NCI-H2107 (cell line): Measurements from ENCODE around the gene PICALM.
"Not testable (repeated sequence)": the region's sequence is repeated elsewhere in the genome, so short reads cannot be mapped to it uniquely, and the experiment has no call there.

Source experiments
- DNase-seq: peaks from one replicate; lab custom pipeline; 2025; lab: John Stamatoyannopoulos, UW

The PICALM gene

GRCh38 chr11:86068951-86069407 is at the start of gene PICALM:
Gene PICALM, minus strand, starts transcription at chr11:86069084. Its CDS starts 304 bp downstream, at chr11:86068780.
- DNase-seq: peak; percentile 92

- no peak for DNase-seq
Observed at GRCh38 chr11:86118253-86118652, 49.4 kb upstream of the PICALM start.

- no peak for DNase-seq
Observed at GRCh38 chr11:86117712-86118063, 48.8 kb upstream of the PICALM start.

- no peak for DNase-seq
Observed at GRCh38 chr11:86117001-86117711, 48.3 kb upstream of the PICALM start.

- no peak for DNase-seq
Observed at GRCh38 chr11:86116386-86116726, 47.5 kb upstream of the PICALM start.

GRCh38 chr11:86115542-86116385 is 46.9 kb upstream of the PICALM start:
- no peak for DNase-seq

GRCh38 chr11:86108890-86109638 is 40.2 kb upstream of the PICALM start:
- DNase-seq: no peak

- DNase-seq: no peak
Observed at GRCh38 chr11:86108191-86108590, 39.3 kb upstream of the PICALM start.

- no peak for DNase-seq
Observed at GRCh38 chr11:86106916-86107315, 38.0 kb upstream of the PICALM start.

GRCh38 chr11:86106031-86106430 is 37.1 kb upstream of the PICALM start:
- DNase-seq: not testable (repeated sequence)

GRCh38 chr11:86105601-86106000 is 36.7 kb upstream of the PICALM start:
- DNase-seq: not testable (repeated sequence)

GRCh38 chr11:86103808-86104207 is 34.9 kb upstream of the PICALM start:
- no peak for DNase-seq

GRCh38 chr11:86101941-86102407 is 33.1 kb upstream of the PICALM start:
- no peak for DNase-seq

GRCh38 chr11:86101493-86101892 is 32.6 kb upstream of the PICALM start:
- DNase-seq: no peak

- DNase-seq: no peak
Observed at GRCh38 chr11:86099874-86100273, 31.0 kb upstream of the PICALM start.

GRCh38 chr11:86097980-86098379 is 29.1 kb upstream of the PICALM start:
- no peak for DNase-seq

GRCh38 chr11:86091566-86091965 is 22.7 kb upstream of the PICALM start:
- DNase-seq: no peak

GRCh38 chr11:86091086-86091485 is 22.2 kb upstream of the PICALM start:
- DNase-seq: no peak

- no peak for DNase-seq
Observed at GRCh38 chr11:86089659-86090058, 20.8 kb upstream of the PICALM start.

GRCh38 chr11:86087688-86088087 is 18.8 kb upstream of the PICALM start:
- not testable (repeated sequence) for DNase-seq

- no peak for DNase-seq
Observed at GRCh38 chr11:86087256-86087655, 18.4 kb upstream of the PICALM start.

GRCh38 chr11:86081455-86081854 is 12.6 kb upstream of the PICALM start:
- DNase-seq: no peak

GRCh38 chr11:86079421-86079820 is 10.5 kb upstream of the PICALM start:
- no peak for DNase-seq
